NCI-H774 (cell line): ENCODE measurements around the gene NRIP3.
"Not testable (repeated sequence)": the region's sequence is repeated elsewhere in the genome, so short reads cannot be mapped to it uniquely, and the experiment has no call there.

Experiments
- DNase-seq: peaks from one replicate; lab custom pipeline; 2025; lab: John Stamatoyannopoulos, UW

NRIP3 gene

DNA sequence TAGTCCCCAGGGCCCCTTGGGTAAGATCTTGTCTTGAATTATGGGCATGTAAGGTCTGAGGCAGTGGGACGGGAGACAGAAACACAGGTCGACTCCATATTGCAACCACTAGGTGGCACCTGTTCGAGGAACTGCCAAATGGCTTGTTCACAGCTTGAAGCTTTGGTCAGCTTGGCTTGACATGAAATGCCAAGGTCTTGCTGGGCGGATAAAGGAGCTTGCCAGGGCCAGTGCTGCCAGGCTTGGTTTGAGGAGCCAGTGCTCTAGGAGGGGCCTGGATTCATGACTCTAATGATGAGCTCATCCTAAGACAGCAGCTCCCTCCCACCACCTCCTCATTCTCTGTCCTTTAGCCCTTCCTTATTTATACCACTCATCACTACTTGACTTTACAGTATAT is 11.9 kb upstream of the NRIP3 start:
- DNase-seq: peak; percentile 73

DNA sequence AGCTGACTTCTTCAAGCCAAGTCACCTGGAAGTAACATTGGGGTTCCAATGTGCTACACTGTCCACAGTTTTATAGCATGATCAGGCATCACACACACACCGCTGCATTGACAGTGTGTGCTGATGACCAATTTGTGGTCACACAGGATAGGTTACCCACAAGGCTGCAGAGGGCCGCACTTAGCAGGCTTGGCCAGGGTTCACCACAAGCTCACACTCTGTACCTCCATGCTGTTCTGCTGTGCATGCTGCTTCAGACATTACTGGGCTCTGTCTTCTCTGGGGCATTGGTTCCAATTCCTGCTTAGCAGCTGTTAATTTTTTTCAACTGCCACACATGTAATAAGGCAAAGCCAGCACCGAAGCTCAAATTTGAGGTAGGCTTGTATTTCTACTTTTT is 11.0 kb upstream of the NRIP3 start:
- no peak for DNase-seq

DNA sequence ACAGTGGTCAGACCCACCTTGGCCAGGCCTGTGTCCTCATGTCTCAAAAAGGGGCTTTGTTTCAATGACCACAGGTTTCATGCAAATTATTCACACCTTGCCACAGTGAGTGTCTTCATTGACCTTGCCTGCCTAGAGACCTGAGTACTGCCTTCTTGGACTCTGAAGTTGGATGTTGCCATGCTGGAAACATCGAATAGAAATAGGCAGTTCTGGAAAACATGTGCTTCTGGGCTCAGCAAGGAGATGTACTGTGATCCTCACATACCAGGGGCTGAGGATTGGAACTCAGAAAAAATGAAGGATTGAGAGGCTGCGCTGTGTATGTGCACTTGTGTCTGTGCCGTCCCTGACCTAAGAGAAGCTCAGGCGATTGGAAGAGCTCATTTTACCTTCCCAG is 9.6 kb upstream of the NRIP3 start:
- no peak for DNase-seq

GRCh38 chr11:9009538-9009937 is 5.7 kb upstream of the NRIP3 start:
- DNase-seq: not testable (repeated sequence)

GRCh38 chr11:9008661-9009060 is 4.9 kb upstream of the NRIP3 start:
- DNase-seq: no peak

- DNase-seq: no peak
These were observed 4.3 kb upstream of the NRIP3 start for GRCh38 chr11:9008011-9008550.

DNA sequence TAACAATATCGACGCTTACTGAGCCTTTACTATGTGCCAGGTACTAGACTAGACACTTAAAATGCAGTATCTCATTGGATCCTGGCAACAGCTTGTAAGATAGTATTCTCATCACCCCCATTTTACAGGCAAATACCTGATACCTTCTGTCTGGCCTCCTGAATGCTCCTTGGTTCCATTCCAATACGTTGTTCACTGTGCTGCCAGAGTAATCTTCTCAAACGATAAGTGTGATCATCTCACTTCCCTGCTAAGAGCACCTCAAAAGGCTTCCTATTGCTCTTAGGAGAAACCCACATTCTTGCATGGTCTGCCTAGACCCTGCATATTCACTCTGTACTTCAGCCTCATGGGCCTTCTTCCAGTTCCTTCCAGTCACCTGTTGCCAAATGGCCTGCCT is 1.3 kb upstream of the NRIP3 start:
- DNase-seq: no peak

GRCh38 chr11:9004183-9004926 is 554 bp upstream of the NRIP3 start:
- no peak for DNase-seq

DNA sequence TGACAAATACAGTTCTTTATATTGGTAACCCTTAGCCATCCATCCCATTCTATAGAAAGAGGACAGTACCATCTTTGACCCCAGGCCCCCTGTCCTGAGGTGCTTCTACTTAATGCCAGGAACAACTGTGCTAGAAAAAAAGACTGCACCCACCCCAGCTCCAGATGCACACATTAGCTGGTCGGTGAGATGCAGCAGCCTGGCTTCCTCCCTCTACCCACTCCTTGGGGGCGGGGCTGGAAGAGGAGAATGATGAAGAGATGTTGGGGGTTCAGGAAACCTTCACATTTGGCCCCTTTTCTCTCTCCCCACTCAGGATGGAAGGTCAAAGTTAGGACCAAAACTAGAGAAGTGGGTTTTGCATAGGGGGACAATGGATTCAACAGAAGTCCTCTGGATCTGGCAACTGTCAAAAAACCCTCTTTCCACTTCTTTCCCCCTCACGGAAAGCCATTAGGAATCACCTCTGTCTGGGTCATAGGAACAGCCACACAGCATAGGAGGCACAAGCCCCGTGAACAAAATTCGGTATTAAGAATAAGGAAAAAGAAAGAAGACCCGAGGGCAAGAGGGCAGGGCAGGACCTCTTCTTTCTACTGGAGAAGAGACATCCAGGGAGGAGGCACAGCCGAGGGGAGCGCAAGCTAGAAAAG is 755 bp downstream of the NRIP3 start:
- DNase-seq: no peak

GRCh38 chr11:9001736-9002135 is 2.1 kb downstream of the NRIP3 start:
- no peak for DNase-seq

DNA sequence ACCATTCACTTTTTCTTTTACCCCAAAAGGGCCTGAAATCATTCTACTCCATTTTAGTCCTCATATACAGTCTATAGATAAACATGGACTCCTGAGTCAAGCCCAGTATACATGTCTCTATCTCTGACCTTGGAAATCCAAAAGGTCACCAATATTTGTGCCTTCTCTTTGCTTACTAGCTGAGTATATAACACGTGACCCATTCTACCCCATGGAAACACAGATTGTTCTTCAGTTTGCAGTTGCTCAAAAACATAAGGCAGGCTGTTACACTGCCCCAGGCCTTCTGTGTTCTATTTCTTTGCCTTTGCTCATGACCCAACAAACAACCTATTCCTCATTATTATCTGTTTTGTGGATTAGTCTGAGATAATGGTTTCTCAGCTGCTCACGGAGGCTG is 5.8 kb downstream of the NRIP3 start:
- DNase-seq: no peak

- DNase-seq: no peak
These were observed 6.3 kb downstream of the NRIP3 start for GRCh38 chr11:8997451-8997850.

GRCh38 chr11:8989453-8989852 is 14.3 kb downstream of the NRIP3 start:
- DNase-seq: no peak

- DNase-seq: no peak
These were observed 15.2 kb downstream of the NRIP3 start for GRCh38 chr11:8988329-8989234.

- no peak for DNase-seq
These were observed 16.4 kb downstream of the NRIP3 start for GRCh38 chr11:8987446-8987845.

DNA sequence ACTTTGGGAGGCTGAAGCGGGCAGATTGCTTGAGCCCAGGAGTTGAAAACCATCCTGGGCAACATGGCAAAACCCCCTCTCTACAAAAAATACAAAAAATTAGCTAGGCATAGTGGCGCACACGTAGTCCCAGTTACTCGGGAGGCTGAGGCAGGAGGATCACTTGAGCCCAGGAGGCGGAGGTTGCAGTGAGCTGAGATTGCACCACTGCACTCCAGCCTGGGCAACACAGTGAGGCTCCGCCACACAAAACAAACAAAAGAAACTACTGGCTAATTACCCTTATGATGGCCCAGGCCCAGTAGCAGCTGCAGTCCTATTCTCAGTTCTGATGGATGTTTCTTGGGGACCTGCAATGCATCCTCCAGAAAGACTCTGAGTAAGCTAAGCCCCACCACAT is 17.0 kb downstream of the NRIP3 start:
- DNase-seq: not testable (repeated sequence)

DNA sequence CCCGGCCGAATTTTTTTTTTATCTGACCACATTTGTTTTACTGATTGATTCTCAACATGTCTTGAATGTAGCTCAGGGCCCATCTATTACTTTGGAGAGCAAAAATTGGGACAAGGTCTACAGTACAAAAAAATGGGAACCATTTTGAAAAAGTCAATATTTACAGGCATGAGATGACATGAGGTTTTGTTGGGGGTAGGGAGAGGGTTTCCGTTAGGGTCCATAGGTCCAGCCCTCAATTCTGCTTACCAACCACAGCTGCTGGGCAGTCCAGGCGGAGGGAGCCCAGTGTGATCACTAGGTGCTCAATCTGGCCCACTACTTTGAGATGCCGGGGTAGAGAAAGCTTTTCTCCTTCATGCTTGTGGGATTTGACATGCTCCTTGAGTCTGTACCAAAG is 18.3 kb downstream of the NRIP3 start:
- DNase-seq: no peak

- no peak for DNase-seq
These were observed 20.2 kb downstream of the NRIP3 start for GRCh38 chr11:8983552-8983951.

- DNase-seq: no peak
These were observed 23.3 kb downstream of the NRIP3 start for GRCh38 chr11:8980485-8980884.

DNA sequence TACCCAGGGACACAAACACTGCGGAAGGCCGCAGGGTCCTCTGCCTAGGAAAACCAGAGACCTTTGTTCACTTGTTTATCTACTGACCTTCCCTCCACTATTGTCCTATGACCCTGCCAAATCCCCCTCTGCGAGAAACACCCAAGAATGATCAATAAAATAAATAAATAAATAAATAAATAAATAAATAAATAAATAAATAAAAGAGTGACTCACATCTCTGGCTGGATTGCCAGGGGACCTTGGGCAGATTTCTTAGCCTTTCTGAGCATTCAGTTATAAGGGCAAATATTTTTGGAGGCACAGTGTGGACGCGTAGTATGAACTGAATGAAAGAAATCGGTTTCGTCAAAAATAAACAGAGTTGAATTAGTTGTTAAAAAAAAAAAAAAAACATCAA is 24.4 kb downstream of the NRIP3 start:
- not testable (repeated sequence) for DNase-seq

DNA sequence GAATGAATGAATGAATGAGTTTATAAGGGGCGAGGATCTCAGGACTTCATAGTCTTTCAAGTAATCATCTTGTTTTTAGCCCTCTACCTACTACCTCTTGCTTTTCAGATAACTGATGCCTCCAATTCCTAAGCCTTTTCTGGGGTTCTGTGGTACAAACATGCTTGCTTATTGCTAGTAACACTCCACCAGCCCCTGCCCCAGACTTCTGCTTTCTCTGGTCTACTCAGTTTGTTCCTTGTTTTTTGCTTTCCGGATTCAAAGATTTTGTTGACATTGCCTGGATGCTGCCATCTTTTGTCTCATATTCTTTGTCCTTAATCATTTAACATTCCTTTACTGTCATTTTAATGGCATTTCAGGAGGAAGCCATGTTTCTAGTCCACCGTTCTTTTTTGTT is 30.7 kb downstream of the NRIP3 start:
- DNase-seq: no peak

DNA sequence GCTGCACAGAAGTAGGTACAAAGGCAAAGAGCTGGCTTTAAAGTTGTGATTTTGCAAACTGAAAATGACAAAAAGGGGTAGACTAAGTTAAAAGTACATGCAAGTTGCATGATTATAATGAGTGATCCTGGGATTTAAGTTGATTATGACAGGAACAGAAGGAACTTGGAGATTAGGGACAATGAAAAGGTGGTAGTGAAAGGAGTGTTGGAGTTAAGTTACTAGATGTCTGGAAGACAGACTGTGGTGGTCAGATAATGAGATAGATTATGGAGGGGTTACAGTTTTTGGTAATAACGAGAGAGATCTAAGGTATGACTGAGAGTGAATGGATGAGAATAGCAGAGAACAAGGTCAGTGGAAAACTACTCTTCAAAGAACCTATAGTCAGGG is 31.9 kb downstream of the NRIP3 start:
- DNase-seq: no peak
